Neural progenitor cell (in vitro differentiated cells): Measurements from ENCODE around the gene ATP1B3. TPM values are rescaled to one million over a fixed set of nuclear protein-coding genes. Genes with fewer than 3 reads are reported as not detected.
"Not testable (repeated sequence)": the region's sequence is repeated elsewhere in the genome, so short reads cannot be mapped to it uniquely, and the experiment has no call there.

Experiments
- DNase-seq: peaks from one replicate; pipeline ENCODE4 v3.0.0-alpha.2; 2016; ENCODE audit warnings: low spot score
- H2AFZ ChIP-seq: fragments of 200-600 bp; sonication (generic); replicated peaks from 2 replicates; pipeline ENCODE4 v1.6.1; 2016; ENCODE audit warnings: antibody characterized with exemption
- H3F3A ChIP-seq: fragments of 200-600 bp; sonication (generic); 2 replicates; pipeline ENCODE4 v1.6.1; 2016; ENCODE audit warnings: antibody characterized with exemption, low read depth
- H3K27ac ChIP-seq: fragments of 200-600 bp; sonication (generic); 2 replicates; pipeline ENCODE4 v1.5.1; 2016; ENCODE audit warnings: mild to moderate bottlenecking
- H3K27me3 ChIP-seq: fragments of 200-600 bp; sonication (generic); 2 replicates; pipeline ENCODE4 v1.6.1; 2016; ENCODE audit warnings: mild to moderate bottlenecking, moderate library complexity
- H3K36me3 ChIP-seq: fragments of 200-600 bp; sonication (generic); 2 replicates; pipeline ENCODE4 v1.5.1; 2016
- H3K4me1 ChIP-seq: fragments of 200-600 bp; sonication (generic); 2 replicates; pipeline ENCODE4 v1.6.1; 2016; ENCODE audit warnings: mixed run types
- H3K4me2 ChIP-seq: fragments of 200-600 bp; sonication (generic); 2 replicates; pipeline ENCODE4 v1.6.1; 2016
- H3K4me3 ChIP-seq: fragments of 200-600 bp; sonication (generic); 2 replicates; pipeline ENCODE4 v1.5.1; 2016
- H3K79me2 ChIP-seq: fragments of 200-600 bp; sonication (generic); 2 replicates; pipeline ENCODE4 v1.6.1; 2016; ENCODE audit warnings: low read depth
- H3K9ac ChIP-seq: fragments of 200-600 bp; sonication (generic); 2 replicates; pipeline ENCODE4 v1.6.1; 2016
- H3K9me3 ChIP-seq: fragments of 200-600 bp; sonication (generic); 2 replicates; pipeline ENCODE4 v1.5.1; 2016; ENCODE audit warnings: low read depth
- H4K20me1 ChIP-seq: fragments of 200-600 bp; sonication (generic); 2 replicates; pipeline ENCODE4 v1.6.1; 2016; ENCODE audit warnings: low read depth
- H3K27ac Mint-ChIP-seq: 3 replicates; pipeline ENCODE4 v1.8.0; 2021; ENCODE audit warnings: mixed read lengths
- H3K27me3 Mint-ChIP-seq: 2 replicates; pipeline ENCODE4 v1.8.0; 2022; ENCODE audit warnings: low read depth, mild to moderate bottlenecking, inconsistent platforms, moderate library complexity, mixed read lengths; ENCODE audit not compliant: insufficient read depth
- H3K36me3 Mint-ChIP-seq: 3 replicates; pipeline ENCODE4 v1.8.0; 2021; ENCODE audit warnings: mixed read lengths
- H3K4me1 Mint-ChIP-seq: 3 replicates; pipeline ENCODE4 v1.8.0; 2021; ENCODE audit warnings: mixed read lengths
- H3K4me3 Mint-ChIP-seq: 3 replicates; pipeline ENCODE4 v1.8.0; 2021; ENCODE audit warnings: mild to moderate bottlenecking, moderate library complexity, mixed read lengths
- H3K9me3 Mint-ChIP-seq: 3 replicates; pipeline ENCODE4 v1.8.0; 2020; ENCODE audit warnings: mixed read lengths
- EZH2 ChIP-seq: fragments of 200-600 bp; sonication (generic); IDR thresholded peaks from 2 replicates; pipeline ENCODE4 v1.6.1; 2017; ENCODE audit warnings: antibody characterized with exemption, mild to moderate bottlenecking, moderate library complexity
- EZH2phosphoT487 ChIP-seq: fragments of 200-600 bp; sonication (generic); IDR thresholded peaks from 2 replicates; pipeline ENCODE4 v1.6.1; 2017; ENCODE audit warnings: antibody characterized with exemption
- total RNA-seq: library from RNA; depleted of rRNA; stranded (reverse); fragments of >200 nt; gene quantifications from 2 replicates; pipeline ENCODE4 v1.2.3, GENCODE V29; 2015; ENCODE audit warnings: low replicate concordance
- TF ChIP-seq, protein P1 (sequence below): fragments of 200-600 bp; sonication (generic); IDR thresholded peaks from 2 replicates; pipeline ENCODE4 v1.5.1; 2017; ENCODE audit warnings: antibody characterized with exemption, mild to moderate bottlenecking

ATP1B3 gene
- total RNA-seq, 1 donor from 2014 or later, result 95.6 TPM

- no peaks in the 10 kb centered on the region for H3K4me1 ChIP-seq
- no peak overlapping the region for H3K27ac ChIP-seq
- TF ChIP-seq, protein P1, sequence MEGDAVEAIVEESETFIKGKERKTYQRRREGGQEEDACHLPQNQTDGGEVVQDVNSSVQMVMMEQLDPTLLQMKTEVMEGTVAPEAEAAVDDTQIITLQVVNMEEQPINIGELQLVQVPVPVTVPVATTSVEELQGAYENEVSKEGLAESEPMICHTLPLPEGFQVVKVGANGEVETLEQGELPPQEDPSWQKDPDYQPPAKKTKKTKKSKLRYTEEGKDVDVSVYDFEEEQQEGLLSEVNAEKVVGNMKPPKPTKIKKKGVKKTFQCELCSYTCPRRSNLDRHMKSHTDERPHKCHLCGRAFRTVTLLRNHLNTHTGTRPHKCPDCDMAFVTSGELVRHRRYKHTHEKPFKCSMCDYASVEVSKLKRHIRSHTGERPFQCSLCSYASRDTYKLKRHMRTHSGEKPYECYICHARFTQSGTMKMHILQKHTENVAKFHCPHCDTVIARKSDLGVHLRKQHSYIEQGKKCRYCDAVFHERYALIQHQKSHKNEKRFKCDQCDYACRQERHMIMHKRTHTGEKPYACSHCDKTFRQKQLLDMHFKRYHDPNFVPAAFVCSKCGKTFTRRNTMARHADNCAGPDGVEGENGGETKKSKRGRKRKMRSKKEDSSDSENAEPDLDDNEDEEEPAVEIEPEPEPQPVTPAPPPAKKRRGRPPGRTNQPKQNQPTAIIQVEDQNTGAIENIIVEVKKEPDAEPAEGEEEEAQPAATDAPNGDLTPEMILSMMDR, result no peak
- TF ChIP-seq EZH2, result no peak
- no peak for TF ChIP-seq EZH2phosphoT487
- H3K27me3 ChIP-seq, result no peaks in the 10 kb centered on the region
- no peak for DNase-seq
- no peak overlapping the region for H2AFZ ChIP-seq
- H4K20me1 ChIP-seq, result no peaks in the 10 kb centered on the region
- no peak overlapping the region for H3K9ac ChIP-seq
- H3K4me3 ChIP-seq, result no peak overlapping the region
- Mint-ChIP-seq H3K4me3 (no peak overlapping the region), H3K9me3 (peaks cover 7% of the 10 kb centered on the region), H3K27ac (no peak overlapping the region), H3K36me3 (peaks cover 51% of the 10 kb centered on the region), H3K27me3 (no peaks in the 10 kb centered on the region), H3K4me1 (no peaks in the 10 kb centered on the region)
- no peaks in the 10 kb centered on the region for H3K79me2 ChIP-seq
- no peaks in the 10 kb centered on the region for H3K9me3 ChIP-seq
- no peaks in the 10 kb centered on the region for H3F3A ChIP-seq
- H3K4me2 ChIP-seq, result no peak overlapping the region
- H3K36me3 ChIP-seq, result peaks cover 19% of the 10 kb centered on the region
Measured at GRCh38 chr3:141915766-141916165, 39.3 kb downstream of the ATP1B3 start.

DNA sequence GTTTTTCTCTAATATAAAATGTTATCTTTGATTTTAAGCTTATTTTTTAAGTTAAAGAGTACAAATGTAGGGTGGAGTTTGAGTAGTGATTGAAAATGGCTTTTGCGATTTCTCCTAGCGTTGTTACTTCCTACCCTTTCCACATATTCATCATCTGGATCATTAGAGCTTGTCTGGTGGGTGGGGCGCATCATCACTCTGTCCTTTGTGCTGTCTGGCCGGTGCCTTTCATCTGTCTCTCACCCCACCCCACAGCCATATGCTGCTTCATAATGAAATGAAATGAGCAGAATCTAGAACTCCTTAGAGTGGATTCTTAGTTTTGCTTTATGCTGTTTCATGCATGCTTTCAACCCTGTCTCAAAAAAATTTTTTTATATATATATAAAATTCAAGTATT is 44.3 kb downstream of the ATP1B3 start:
- H3K4me1 Mint-ChIP-seq, result no peaks in the 10 kb centered on the region
- Histone ChIP-seq H3K27ac (no peak overlapping the region), H3F3A (no peaks in the 10 kb centered on the region), H4K20me1 (no peaks in the 10 kb centered on the region), H2AFZ (no peak overlapping the region), H3K36me3 (no peaks in the 10 kb centered on the region), H3K27me3 (no peaks in the 10 kb centered on the region), H3K79me2 (no peaks in the 10 kb centered on the region), H3K9me3 (no peaks in the 10 kb centered on the region), H3K4me1 (no peaks in the 10 kb centered on the region), H3K4me2 (no peak overlapping the region), H3K9ac (no peak overlapping the region), H3K4me3 (no peak overlapping the region)
- no peak overlapping the region for H3K27ac Mint-ChIP-seq
- H3K27me3 Mint-ChIP-seq, result no peaks in the 10 kb centered on the region
- no peak for DNase-seq
- H3K4me3 Mint-ChIP-seq, result no peak overlapping the region
- no peaks in the 10 kb centered on the region for H3K9me3 Mint-ChIP-seq
- no peak for TF ChIP-seq EZH2phosphoT487
- no peak for TF ChIP-seq EZH2
- TF ChIP-seq, protein P1, result no peak
- H3K36me3 Mint-ChIP-seq, result peaks cover 45% of the 10 kb centered on the region

GRCh38 chr3:141921316-141921715 is 44.9 kb downstream of the ATP1B3 start:
- H3K4me1 Mint-ChIP-seq, result no peaks in the 10 kb centered on the region
- H3K4me3 Mint-ChIP-seq, result no peak overlapping the region
- H2AFZ ChIP-seq, result no peak overlapping the region
- no peak overlapping the region for H3K27ac ChIP-seq
- no peak overlapping the region for H3K4me3 ChIP-seq
- H3K4me1 ChIP-seq, result no peaks in the 10 kb centered on the region
- H3K9me3 Mint-ChIP-seq, result no peaks in the 10 kb centered on the region
- no peaks in the 10 kb centered on the region for H3K79me2 ChIP-seq
- H3K9me3 ChIP-seq, result no peaks in the 10 kb centered on the region
- peaks cover 42% of the 10 kb centered on the region for H3K36me3 Mint-ChIP-seq
- TF ChIP-seq, protein P1, result no peak
- no peak for TF ChIP-seq EZH2phosphoT487
- no peak for TF ChIP-seq EZH2
- H3K9ac ChIP-seq, result no peak overlapping the region
- no peak for DNase-seq
- H3K27me3 ChIP-seq, result no peaks in the 10 kb centered on the region
- no peaks in the 10 kb centered on the region for H3F3A ChIP-seq
- H3K27ac Mint-ChIP-seq, result no peak overlapping the region
- no peaks in the 10 kb centered on the region for H3K36me3 ChIP-seq
- H4K20me1 ChIP-seq, result no peaks in the 10 kb centered on the region
- H3K27me3 Mint-ChIP-seq, result no peaks in the 10 kb centered on the region
- no peak overlapping the region for H3K4me2 ChIP-seq

DNA sequence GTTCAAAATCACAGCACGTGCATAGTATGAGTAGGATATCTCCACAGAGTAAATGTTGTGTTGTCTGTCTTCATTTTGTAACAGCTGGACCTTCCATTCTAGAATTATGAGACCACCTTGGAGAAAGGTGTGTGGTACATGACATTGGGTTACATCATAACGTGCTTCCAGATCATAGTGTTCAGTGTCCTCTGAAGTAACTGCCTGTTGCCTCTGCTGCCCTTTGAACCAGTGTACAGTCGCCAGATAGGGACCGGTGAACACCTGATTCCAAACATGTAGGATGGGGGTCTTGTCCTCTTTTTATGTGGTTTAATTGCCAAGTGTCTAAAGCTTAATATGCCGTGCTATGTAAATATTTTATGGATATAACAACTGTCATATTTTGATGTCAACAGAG is 49.2 kb downstream of the ATP1B3 start:
- H3K27ac Mint-ChIP-seq, H3K4me1 ChIP-seq, H3K4me2 ChIP-seq, H3K27ac ChIP-seq, H3K9me3 Mint-ChIP-seq, H2AFZ ChIP-seq, H4K20me1 ChIP-seq, H3K4me3 ChIP-seq, DNase-seq, H3K36me3 ChIP-seq, H3K4me3 Mint-ChIP-seq, H3K27me3 Mint-ChIP-seq, H3K4me1 Mint-ChIP-seq, H3F3A ChIP-seq, H3K9me3 ChIP-seq, H3K9ac ChIP-seq, H3K79me2 ChIP-seq, H3K27me3 ChIP-seq: not testable (repeated sequence)
- peaks cover 40% of the 10 kb centered on the region for H3K36me3 Mint-ChIP-seq
